T-helper 2 cell (primary cell): ENCODE data around the gene F2R.

ENCODE experiments used
- DNase-seq, 5 experiments: peaks; one replicate each; pipeline versions ENCODE4 v3.0.0 to v3.0.0-alpha.2; 2012 to 2022

Gene F2R

DNA sequence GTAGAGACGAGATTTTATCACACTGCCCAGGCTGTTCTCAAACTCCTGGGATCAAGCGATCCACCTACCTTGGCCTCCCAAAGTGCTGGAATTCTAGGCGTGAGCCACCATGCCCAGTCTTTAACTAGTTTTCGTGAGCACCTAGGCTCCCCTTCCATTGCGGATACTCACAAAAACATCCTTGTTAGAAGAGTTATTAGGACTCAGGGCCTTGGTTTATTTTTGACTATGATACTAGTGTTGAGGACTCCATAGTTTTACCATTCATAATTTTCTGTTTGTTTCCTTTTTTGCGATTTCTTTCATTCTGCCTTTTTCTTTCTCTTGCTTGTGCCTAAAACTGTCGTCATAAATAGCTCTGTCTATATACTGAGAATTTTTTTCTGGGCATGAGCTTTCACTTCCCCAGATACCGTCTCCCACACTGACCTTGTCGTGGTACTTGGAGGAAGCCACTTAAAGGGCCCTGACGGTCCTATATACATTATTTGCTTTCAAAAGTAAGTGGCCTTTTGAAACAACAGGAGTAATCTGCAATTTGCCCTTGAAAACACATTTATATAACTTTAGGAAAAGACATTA is 5.2 kb downstream of the F2R start:
- DNase-seq = no peak

DNA sequence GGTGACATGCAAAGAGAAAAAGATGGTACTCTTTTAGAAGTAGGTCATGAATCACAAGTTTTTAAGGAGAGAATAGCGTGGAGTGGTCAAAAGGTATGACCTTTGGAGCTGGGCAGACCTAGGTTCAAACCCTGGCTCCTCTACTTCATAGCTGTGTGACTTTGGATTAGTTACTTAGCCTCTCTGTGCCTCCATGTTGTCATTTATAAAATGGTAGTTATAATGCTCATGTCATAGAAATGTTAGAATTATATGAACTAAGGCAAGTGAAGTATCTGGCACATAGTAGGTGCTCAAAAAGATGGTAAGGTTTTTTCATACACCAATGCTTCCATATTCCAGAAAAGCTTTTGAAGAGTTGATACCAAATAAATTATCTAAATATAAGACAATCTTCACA is 7.3 kb downstream of the F2R start:
- DNase-seq = no peak

- no peak for DNase-seq
Measured at GRCh38 chr5:76723906-76724305, 8.0 kb downstream of the F2R start.

- DNase-seq = no peak
Measured at GRCh38 chr5:76724871-76725270, 8.9 kb downstream of the F2R start.

DNA sequence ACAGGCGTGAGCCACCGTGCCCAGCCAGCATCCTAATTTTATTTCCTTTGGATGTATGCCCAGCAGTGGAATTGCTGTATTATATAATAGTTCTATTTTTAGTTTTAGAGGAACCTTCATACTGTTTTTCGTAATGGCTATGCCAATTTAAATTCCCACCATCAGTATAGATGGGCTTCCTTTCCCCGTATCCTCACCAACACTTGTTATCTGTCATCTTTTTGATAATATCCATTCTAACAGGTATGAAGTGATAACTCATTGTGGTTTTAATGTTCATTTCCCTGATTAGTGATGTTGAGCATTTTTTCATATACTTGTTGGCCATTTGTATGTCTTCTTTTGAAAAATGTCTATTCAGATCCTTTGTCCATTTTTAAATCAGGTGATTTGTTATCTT is 13.0 kb downstream of the F2R start:
- no peak for DNase-seq

DNA sequence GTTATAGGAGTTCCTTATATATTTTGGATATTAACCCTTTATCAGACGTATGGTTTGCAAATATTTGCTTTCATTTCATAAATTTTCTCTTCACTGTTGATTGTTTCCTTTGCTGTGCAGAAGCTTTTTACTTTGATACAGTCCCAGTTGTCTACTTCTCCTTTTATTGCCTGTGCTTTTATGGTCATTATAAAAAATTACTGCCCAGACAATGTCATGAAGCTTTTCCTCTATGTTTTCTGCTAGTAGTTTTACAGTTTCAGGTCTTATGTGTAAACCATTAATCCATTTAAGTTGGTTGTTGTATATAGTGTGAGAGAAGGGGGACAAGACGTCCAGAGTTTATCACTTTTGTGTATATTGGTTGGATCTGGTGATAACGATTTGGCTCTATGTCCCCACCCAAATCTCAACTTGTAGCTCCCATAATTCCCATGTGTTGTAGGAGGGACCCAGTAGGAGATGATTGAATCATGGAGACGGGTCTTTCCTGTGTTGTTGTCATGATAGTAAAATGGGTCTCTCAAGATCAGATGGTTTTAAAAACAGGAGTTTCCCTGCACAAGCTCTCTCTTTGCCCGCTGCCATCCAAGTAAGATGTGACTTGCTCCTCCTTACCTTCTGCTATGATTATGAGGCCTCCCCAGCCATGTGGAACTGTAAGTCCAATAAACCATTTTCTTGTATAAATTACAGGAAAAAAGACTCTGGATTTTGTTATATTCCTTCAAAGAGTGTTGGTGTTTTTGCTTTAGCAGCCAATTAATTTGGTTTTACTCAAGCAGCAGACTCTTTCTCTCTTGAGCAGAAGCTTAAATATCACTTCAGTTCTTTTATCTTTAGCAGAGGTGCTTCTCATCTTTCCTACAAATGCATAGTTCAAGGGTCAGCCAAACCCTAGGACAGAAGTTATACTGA is 13.7 kb downstream of the F2R start:
- DNase-seq = no peak

- DNase-seq = peak in 1 of 5 experiments; percentile 11
Measured at GRCh38 chr5:76732405-76733048, 16.6 kb downstream of the F2R start.

- DNase-seq = peak in 2 of 5 experiments; percentile 76 to 88
Measured at GRCh38 chr5:76733049-76733417, 17.1 kb downstream of the F2R start.

GRCh38 chr5:76735762-76736545 is 20.0 kb downstream of the F2R start:
- peak in 1 of 5 experiments; percentile 28 for DNase-seq

DNA sequence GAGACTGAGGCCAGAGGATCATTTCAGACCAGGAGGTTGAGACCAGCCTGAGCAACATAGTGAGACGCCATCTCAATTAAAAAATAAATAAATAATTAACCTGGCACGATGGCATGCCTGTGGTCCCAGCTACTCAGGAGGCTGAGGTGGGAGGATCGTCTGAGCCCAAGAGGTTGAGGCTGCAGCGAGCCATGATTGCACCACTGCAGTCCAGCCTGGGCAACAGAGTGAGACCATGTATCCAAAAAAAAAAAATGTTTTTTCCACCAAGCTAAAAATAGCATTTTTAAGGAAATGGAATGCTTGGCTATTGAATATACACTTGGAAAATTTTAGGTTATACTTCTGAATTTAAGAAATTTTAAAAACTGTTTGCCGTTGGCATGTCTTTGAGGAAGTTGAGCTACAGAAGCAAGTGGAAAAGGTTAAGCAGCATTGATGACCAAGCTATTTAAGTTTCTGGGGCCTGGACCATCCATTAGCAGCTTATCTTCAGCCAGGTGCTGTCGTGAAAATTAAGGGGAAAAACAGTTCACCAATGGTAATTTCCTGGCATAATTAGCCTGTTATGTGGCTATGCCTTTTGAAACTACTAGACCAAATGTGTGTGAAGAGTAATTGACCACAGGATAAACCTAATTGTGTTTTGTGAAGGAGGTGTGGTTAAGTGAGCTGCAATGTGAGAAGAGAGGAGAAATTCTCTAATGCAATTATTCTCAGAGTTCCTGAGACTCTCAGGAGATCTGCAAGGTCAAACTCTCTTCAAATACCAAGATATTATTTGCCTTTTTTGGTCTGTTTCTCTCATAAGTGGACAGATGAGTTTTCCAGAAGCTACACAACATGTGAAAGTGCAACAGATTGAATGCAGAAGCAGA is 21.0 kb downstream of the F2R start:
- DNase-seq = peak in 2 of 5 experiments; percentile 24 to 69

DNA sequence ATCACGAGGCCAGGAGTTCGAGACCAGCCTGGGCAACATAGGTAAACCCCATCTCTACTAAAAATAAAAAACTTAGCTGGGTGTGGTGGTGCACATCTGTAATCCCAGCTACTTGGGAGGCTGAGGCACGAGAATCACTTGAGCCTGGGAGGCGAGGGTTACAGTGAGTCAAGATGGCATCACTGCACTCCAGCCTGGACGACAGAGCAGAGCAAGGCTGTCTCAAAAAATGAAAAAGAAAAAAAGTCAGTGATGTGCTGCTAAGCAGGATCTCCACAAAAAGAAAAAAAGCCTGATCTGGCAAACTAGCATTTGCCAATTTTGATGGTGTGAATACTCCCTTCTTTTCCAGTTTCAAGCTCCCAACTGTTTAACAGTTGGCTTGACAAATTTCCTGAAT is 21.9 kb downstream of the F2R start:
- DNase-seq = no peak

- DNase-seq = peak in 1 of 5 experiments; percentile 58
Measured at GRCh38 chr5:76741506-76741905, 25.6 kb downstream of the F2R start.

DNA sequence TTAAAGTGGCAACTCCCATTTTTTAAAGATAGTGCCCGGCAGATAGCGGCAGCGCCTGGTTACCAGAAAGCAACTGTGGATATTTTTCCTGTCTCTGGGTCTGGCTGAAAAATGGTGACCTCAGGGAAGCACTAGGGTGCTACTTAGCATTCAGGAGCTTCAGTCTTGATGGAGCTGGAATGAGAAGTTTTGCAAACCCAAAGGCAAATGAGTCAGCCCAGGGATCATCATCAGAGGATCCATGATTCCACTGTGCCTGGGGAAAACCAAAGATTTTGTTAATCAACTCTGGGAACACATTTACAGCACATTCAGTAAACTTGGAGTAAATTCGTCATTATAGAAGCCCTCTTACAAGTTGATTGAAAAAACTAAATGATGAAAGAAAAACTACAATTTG is 26.7 kb downstream of the F2R start:
- DNase-seq = no peak

- DNase-seq = no peak
Measured at GRCh38 chr5:76744632-76745031, 28.7 kb downstream of the F2R start.

- no peak for DNase-seq
Measured at GRCh38 chr5:76745670-76746069, 29.7 kb downstream of the F2R start.

GRCh38 chr5:76746677-76747076 is 30.8 kb downstream of the F2R start:
- no peak for DNase-seq

DNA sequence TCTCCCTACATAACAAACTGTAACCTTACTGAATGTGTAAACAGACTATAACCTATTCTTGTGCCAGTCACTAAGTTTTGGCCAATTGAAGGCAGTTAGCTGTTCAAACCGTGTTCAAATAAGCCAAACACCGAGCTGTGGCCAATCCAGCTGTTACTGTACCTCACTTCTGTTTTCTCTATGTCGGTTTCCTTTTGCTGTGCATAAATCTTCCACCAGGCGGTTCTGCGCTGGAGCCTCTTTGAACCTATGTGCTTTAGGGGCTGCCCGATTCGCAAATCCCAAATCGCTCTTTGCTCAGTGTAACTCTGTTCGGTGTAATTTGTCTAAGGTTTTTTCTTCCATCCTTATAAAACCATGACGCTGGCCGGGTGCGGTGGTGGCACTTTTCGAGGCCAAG is 31.8 kb downstream of the F2R start:
- DNase-seq = no peak

GRCh38 chr5:76751291-76751690 is 35.4 kb downstream of the F2R start:
- no peak for DNase-seq

DNA sequence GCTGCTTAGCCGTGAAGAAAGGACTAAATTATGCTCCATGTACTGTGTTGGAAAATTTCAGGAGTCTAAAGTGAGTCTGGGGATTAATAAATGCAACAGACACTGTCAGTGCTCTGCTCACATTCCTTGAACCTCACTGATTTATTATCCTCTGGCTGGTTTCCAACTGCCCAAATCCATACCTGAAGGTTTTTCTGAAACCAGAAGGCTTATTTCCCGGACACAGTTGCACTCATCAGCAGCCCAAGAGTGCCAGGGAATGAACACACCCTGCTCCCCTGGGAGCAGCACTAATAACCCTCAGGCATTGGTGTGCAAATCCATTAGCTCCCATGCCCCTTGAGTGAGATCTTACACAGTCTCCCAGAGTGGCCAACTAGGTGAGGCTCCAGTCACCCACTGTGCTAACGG is 38.7 kb downstream of the F2R start:
- DNase-seq = no peak

GRCh38 chr5:76755779-76756637 is 40.1 kb downstream of the F2R start:
- DNase-seq = no peak

- no peak for DNase-seq
Measured at GRCh38 chr5:76757049-76757448, 41.1 kb downstream of the F2R start.
